ENCODE results near the gene TAX1BP1.

The TAX1BP1 gene

GRCh38 chr7:27777662-27778061, 37.7 kb downstream of the TAX1BP1 start:
- DNase-seq (ENCODE audit: extremely low read depth, low read depth), result no peak
- TF ChIP-seq CTCF (IDR thresholded peaks at IDR 0.05; ENCODE audit: low read depth, low read length), result no peak

- no peak for DNase-seq (ENCODE audit: extremely low read depth, low read depth)
- TF ChIP-seq CTCF (IDR thresholded peaks at IDR 0.05; ENCODE audit: low read depth, low read length), result no peak
These were observed 39.9 kb downstream of the TAX1BP1 start for GRCh38 chr7:27779873-27780272.

GRCh38 chr7:27781188-27781587, 41.2 kb downstream of the TAX1BP1 start:
- no peak for TF ChIP-seq CTCF (IDR thresholded peaks at IDR 0.05; ENCODE audit: low read depth, low read length)
- no peak for DNase-seq (ENCODE audit: extremely low read depth, low read depth)

GRCh38 chr7:27782849-27783248, 42.9 kb downstream of the TAX1BP1 start:
- no peak for TF ChIP-seq CTCF (IDR thresholded peaks at IDR 0.05; ENCODE audit: low read depth, low read length)
- no peak for DNase-seq (ENCODE audit: extremely low read depth, low read depth)

GRCh38 chr7:27784399-27785053, 44.6 kb downstream of the TAX1BP1 start:
- peak; percentile 7 for DNase-seq (ENCODE audit: extremely low read depth, low read depth)
- peak; percentile 46 for TF ChIP-seq CTCF (IDR thresholded peaks at IDR 0.05; ENCODE audit: low read depth, low read length)

GRCh38 chr7:27788437-27788836, 48.5 kb downstream of the TAX1BP1 start:
- DNase-seq (ENCODE audit: extremely low read depth, low read depth), result no peak
- no peak for TF ChIP-seq CTCF (IDR thresholded peaks at IDR 0.05; ENCODE audit: low read depth, low read length)

GRCh38 chr7:27793780-27794179, 53.8 kb downstream of the TAX1BP1 start:
- no peak for TF ChIP-seq CTCF (IDR thresholded peaks at IDR 0.05; ENCODE audit: low read depth, low read length)
- DNase-seq (ENCODE audit: extremely low read depth, low read depth), result no peak

All from AG09319 (cell line).